ENCODE results near the gene MAPK11.

DNA sequence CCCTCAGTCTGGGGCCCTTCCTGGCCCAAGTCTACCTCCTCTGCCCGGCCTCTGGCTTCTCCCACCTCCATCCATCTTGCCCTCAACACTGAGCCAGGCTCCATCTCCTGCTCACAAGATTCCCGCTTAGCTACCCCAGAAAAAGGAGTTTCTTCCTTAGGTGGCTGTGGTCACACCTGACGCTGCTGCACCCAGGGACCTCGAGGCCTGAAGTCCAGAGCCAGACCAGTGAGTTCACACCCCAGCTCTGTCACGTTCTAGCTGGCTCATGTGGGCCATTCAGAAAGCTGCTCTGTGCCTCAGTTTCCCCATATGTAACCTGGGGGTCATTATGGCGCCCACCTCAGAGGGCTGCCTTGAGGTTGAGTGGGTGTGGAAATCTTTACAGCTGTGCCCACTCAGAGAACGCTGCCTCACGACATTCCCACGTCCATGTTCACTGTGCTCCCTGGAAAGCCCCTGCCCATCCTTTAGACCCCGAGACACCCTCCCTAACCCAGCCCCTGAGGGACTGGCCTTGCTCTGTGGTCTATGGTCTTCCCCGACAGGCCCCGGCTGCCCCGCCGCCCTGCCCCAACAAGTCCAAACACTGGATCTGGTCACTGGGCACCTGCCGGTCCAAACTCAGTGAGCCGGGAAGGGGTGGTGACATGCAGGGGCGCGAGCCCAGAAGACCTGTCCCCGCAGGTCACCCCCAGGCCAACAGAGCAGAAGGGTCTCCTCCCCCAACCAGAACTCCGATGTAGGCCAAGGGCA, 27.5 kb upstream of the MAPK11 start:
- TF ChIP-seq CTCF (IDR thresholded peaks at IDR 0.05 in 2 of 3, conservative IDR thresholded peaks at IDR 0.05 in 1 of 3; ENCODE audit: control insufficient read depth in 2 of 3, extremely low read depth in 1 of 3, insufficient read depth in 1 of 3, low read depth in 3 of 3, low read length in 3 of 3) (no peak), POLR2AphosphoS5 (IDR thresholded peaks at IDR 0.05; ENCODE audit: low read length) (no peak), NBN (IDR thresholded peaks at IDR 0.05) (no peak), ZBED1 (IDR thresholded peaks at IDR 0.05; ENCODE audit: borderline replicate concordance) (no peak), EGR1 (IDR thresholded peaks at IDR 0.05; ENCODE audit: borderline replicate concordance in 1 of 2, low read depth in 2 of 2, low read length in 2 of 2) (no peak), POLR2A (IDR thresholded peaks at IDR 0.05; ENCODE audit: low read depth, low read length) (no peak), YY1 (IDR thresholded peaks at IDR 0.05; ENCODE audit: low read depth, low read length) (no peak), POLR2AphosphoS2 (IDR thresholded peaks at IDR 0.05; ENCODE audit: low read depth, low read length) (no peak), SIN3A (IDR thresholded peaks at IDR 0.05; ENCODE audit: low read depth, low read length) (no peak), TARDBP (IDR thresholded peaks at IDR 0.05; ENCODE audit: borderline replicate concordance) (no peak), RFX5 (IDR thresholded peaks at IDR 0.05; ENCODE audit: low read depth, low read length) (no peak)
- TF ChIP-seq, protein P1, sequence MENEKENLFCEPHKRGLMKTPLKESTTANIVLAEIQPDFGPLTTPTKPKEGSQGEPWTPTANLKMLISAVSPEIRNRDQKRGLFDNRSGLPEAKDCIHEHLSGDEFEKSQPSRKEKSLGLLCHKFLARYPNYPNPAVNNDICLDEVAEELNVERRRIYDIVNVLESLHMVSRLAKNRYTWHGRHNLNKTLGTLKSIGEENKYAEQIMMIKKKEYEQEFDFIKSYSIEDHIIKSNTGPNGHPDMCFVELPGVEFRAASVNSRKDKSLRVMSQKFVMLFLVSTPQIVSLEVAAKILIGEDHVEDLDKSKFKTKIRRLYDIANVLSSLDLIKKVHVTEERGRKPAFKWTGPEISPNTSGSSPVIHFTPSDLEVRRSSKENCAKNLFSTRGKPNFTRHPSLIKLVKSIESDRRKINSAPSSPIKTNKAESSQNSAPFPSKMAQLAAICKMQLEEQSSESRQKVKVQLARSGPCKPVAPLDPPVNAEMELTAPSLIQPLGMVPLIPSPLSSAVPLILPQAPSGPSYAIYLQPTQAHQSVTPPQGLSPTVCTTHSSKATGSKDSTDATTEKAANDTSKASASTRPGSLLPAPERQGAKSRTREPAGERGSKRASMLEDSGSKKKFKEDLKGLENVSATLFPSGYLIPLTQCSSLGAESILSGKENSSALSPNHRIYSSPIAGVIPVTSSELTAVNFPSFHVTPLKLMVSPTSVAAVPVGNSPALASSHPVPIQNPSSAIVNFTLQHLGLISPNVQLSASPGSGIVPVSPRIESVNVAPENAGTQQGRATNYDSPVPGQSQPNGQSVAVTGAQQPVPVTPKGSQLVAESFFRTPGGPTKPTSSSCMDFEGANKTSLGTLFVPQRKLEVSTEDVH (IDR thresholded peaks at IDR 0.05; ENCODE audit: low read depth, partially characterized antibody), result no peak
- TF ChIP-seq, protein P2, sequence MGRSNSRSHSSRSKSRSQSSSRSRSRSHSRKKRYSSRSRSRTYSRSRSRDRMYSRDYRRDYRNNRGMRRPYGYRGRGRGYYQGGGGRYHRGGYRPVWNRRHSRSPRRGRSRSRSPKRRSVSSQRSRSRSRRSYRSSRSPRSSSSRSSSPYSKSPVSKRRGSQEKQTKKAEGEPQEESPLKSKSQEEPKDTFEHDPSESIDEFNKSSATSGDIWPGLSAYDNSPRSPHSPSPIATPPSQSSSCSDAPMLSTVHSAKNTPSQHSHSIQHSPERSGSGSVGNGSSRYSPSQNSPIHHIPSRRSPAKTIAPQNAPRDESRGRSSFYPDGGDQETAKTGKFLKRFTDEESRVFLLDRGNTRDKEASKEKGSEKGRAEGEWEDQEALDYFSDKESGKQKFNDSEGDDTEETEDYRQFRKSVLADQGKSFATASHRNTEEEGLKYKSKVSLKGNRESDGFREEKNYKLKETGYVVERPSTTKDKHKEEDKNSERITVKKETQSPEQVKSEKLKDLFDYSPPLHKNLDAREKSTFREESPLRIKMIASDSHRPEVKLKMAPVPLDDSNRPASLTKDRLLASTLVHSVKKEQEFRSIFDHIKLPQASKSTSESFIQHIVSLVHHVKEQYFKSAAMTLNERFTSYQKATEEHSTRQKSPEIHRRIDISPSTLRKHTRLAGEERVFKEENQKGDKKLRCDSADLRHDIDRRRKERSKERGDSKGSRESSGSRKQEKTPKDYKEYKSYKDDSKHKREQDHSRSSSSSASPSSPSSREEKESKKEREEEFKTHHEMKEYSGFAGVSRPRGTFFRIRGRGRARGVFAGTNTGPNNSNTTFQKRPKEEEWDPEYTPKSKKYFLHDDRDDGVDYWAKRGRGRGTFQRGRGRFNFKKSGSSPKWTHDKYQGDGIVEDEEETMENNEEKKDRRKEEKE (IDR thresholded peaks at IDR 0.05), result no peak

Data from GM12878 (cell line).